ENCODE data around the gene DDX27. TPM values are rescaled to one million over a fixed set of nuclear protein-coding genes. Genes with fewer than 3 reads are reported as not detected.

The DDX27 gene
- total RNA-seq, 2 donors from 2014 or later, result 18.2 to 42.8 TPM

GRCh38 chr20:49276161-49276960 is 57.1 kb downstream of the DDX27 start:
- intact Hi-C loops (cut with DNase I), result no loop called here
- ATAC-seq, result no peak
- Histone ChIP-seq H3K27ac (peak overlapping the region in 3 of 4 donors; percentile 95 to 99 (median 97)), H3K4me1 (peaks cover 45% of the 10 kb centered on the region), H3K4me3 (no peak overlapping the region), H3K27me3 (no peaks in the 10 kb centered on the region), H3K36me3 (replicated peaks in 1 of 2; ENCODE audit: insufficient read depth in 1 of 2, low read depth in 2 of 2) (peaks cover 13 to 15% of the 10 kb centered on the region in 2 donors), H3K9me3 (peaks cover 0 to 10% (median 0%) of the 10 kb centered on the region in 3 donors)
- peak in 1 of 4 donors; percentile 34 for DNase-seq
- WGBS, 2 donors, result 4 to 6% methylated on average over 3 of the region's 3 CpGs
- TF ChIP-seq CTCF (IDR thresholded peaks at IDR 0.05) (no peak), POLR2A (IDR thresholded peaks at IDR 0.05) (no peak)

GRCh38 chr20:49276961-49277785 is 58.0 kb downstream of the DDX27 start:
- 2 to 4% methylated on average over 30 to 31 of the region's 31 CpGs for WGBS, 2 donors
- Histone ChIP-seq H3K36me3 (replicated peaks in 1 of 2; ENCODE audit: insufficient read depth in 1 of 2, low read depth in 2 of 2) (peaks cover 19 to 21% of the 10 kb centered on the region in 2 donors), H3K9me3 (peaks cover 0 to 11% (median 0%) of the 10 kb centered on the region in 3 donors), H3K4me3 (peak overlapping the region; percentile 65 to 68), H3K27ac (peak overlapping the region; percentile 92 to 99 (median 96)), H3K4me1 (peaks cover 49% of the 10 kb centered on the region), H3K27me3 (no peaks in the 10 kb centered on the region)
- intact Hi-C loops (cut with DNase I), result no loop called here
- DNase-seq (peak; percentile 22 to 43 (median 29)), ATAC-seq (no peak)
- no peak for TF ChIP-seq POLR2A (IDR thresholded peaks at IDR 0.05)
- TF ChIP-seq CTCF (IDR thresholded peaks at IDR 0.05), result no peak

GRCh38 chr20:49277786-49278035 is 58.5 kb downstream of the DDX27 start:
- WGBS, 2 donors, result 1% methylated on average over 9 to 22 of the region's 22 CpGs
- ATAC-seq (no peak), DNase-seq (no peak)
- H3K9me3 ChIP-seq, result peaks cover 0 to 11% (median 0%) of the 10 kb centered on the region in 3 donors
- intact Hi-C loops (cut with DNase I), result no loop called here
- no peaks in the 10 kb centered on the region for H3K27me3 ChIP-seq
- H3K27ac ChIP-seq, result peak overlapping the region; percentile 92 to 99 (median 96)
- TF ChIP-seq POLR2A (IDR thresholded peaks at IDR 0.05), result peak in 1 of 3 donors; percentile 52
- no peak for TF ChIP-seq CTCF (IDR thresholded peaks at IDR 0.05)
- H3K36me3 ChIP-seq (replicated peaks in 1 of 2; ENCODE audit: insufficient read depth in 1 of 2, low read depth in 2 of 2), result peaks cover 24 to 27% of the 10 kb centered on the region in 2 donors
- H3K4me1 ChIP-seq, result peaks cover 51% of the 10 kb centered on the region
- H3K4me3 ChIP-seq, result peak overlapping the region; percentile 65 to 68

GRCh38 chr20:49278036-49278817 is 59.0 kb downstream of the DDX27 start, which contains the start of gene ZNFX1:
ZNFX1 (minus strand) TSS chr20:49278057; CDS start chr20:49275839, 2,218 bp downstream.
- DNase-seq (peak; percentile 99 to 100 (median 99)), ATAC-seq (peak; percentile 96)
- 0 to 1% methylated on average over 13 to 73 of the region's 80 CpGs for WGBS, 2 donors
- intact Hi-C loops (cut with DNase I), result no loop called here
- H3K36me3 ChIP-seq (replicated peaks in 1 of 2; ENCODE audit: insufficient read depth in 1 of 2, low read depth in 2 of 2), result peaks cover 25 to 32% of the 10 kb centered on the region in 2 donors
- TF ChIP-seq POLR2A (IDR thresholded peaks at IDR 0.05) (peak; percentile 96 to 100 (median 100)), CTCF (IDR thresholded peaks at IDR 0.05) (peak in 2 of 7 experiments; percentile 1 to 5)
- H3K4me1 ChIP-seq, result peaks cover 54% of the 10 kb centered on the region
- peak within 1 kb of the TSS; percentile 65 to 68 for H3K4me3 ChIP-seq
- peaks cover 0 to 11% (median 0%) of the 10 kb centered on the region in 3 donors for H3K9me3 ChIP-seq
- peak within 1 kb of the TSS; percentile 92 to 99 (median 96) for H3K27ac ChIP-seq
- H3K27me3 ChIP-seq, result no peaks in the 10 kb centered on the region
